ENCODE results near the gene GOLGA2.
"Not testable (repeated sequence)": the region's sequence is repeated elsewhere in the genome, so short reads cannot be mapped to it uniquely, and the experiment has no call there.

The GOLGA2 gene

DNA sequence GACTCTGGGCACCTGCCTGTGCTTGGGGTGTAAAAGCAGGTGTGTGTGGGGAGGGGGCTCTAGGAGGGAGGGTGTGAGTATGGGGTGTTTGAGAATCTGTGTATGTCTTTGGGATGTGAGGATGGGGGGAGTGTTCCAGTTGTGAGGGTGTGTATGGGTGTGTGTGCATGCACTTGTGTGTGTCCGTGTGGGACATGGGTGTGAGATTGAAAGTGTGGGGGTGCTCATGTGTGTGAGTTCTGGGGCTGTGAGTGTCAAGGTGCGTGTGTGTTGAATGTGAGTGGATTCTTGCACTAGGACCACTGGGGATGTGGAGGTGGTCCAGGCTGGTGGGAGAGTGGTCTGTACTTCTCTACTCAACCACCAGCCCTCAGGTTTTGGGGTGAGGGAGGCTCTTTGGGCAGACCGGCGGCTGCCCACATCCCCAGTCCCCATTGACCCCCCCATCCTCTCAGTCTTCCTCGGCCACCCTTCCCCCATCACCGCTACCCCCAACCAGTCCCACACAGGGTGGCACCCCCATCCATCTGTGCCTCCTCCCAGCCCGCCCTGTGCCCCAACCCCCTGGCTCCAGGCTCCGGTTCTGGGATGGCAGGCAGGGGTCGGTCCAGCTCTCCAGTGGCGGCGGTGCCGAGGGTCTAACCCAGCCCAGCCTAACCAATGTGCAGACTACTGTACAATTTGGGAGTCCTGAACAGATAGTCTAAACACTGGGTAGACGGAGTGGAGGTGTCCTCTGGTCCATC is 31.5 kb downstream of the GOLGA2 start:
- no peak for DNase-seq

- peak in 1 of 56 donors; percentile 17 for DNase-seq
These were observed 32.4 kb downstream of the GOLGA2 start for GRCh38 chr9:128243215-128244018.

- DNase-seq: no peak
These were observed 33.0 kb downstream of the GOLGA2 start for GRCh38 chr9:128242828-128243214.

DNA sequence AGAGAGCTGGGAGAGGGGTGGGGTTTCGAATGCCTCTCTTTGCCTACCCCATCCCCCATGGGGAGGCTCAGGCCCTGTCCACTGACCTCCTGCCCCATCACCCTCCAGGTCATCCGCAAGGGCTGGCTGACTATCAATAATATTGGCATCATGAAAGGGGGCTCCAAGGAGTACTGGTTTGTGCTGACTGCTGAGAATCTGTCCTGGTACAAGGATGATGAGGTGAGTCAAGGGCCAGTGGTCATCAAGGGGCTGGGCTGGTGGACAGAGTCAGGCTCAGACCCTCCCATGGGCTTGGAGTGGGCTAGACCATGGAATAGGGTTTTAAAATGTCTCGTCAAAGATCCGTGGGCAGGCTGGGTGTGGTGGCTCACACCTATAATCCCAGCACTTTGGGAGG is 33.7 kb downstream of the GOLGA2 start:
- DNase-seq: no peak

DNA sequence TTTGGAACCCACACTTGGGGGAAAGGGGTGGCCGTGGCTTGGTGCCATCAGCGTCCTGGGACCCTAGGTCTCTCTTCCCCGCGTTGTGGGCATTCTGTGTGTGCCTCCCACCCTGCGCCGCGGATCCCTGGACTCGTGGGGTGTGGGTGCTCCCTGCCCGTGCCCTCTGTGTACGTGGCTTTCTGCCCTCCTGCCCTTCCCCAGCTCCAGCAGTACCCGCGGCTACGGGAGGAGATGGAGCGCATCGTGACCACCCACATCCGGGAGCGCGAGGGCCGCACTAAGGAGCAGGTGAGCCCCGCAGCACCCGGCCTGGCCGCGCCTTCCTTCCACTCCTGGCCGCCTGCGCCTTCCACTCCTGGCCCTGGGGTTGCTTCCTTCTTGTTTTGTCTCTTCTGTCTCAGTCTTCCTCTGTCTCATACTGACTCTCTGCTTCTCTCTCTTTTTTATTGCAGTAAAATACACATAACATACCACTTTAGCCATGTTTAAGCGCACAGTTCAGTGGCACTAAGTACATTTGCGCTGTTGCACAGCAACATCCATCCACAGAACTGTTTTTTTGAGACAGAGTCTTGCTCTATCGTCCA is 41.9 kb downstream of the GOLGA2 start:
- no peak for DNase-seq

- DNase-seq: no peak
These were observed 43.0 kb downstream of the GOLGA2 start for GRCh38 chr9:128232528-128233428.

- DNase-seq: no peak
These were observed 43.9 kb downstream of the GOLGA2 start for GRCh38 chr9:128231638-128232527.

- not testable (repeated sequence) for DNase-seq
These were observed 44.9 kb downstream of the GOLGA2 start for GRCh38 chr9:128230897-128231296.

DNA sequence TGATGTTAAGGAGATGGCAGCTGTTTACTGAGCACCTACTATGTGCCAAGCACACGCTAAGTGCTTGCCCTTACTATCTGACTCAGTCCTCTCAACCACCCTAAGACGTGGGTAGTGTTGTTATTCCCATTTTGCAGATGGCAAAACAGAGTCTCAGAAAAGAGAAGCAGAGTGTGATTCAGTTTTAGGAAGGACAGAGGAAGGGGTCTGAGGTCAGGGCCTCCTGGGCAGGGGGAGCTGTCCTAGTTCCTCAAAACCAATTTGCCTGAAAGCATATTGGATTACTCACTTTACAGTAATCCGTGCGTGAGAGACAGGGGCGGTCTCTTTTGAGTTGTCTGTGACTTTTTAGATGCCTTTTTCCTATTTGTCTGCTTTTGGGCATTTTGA is 49.4 kb downstream of the GOLGA2 start:
- no peak for DNase-seq

GRCh38 chr9:128225770-128226411 is 49.9 kb downstream of the GOLGA2 start:
- peak in 3 of 56 donors; percentile 29 to 34 (median 31) for DNase-seq

- DNase-seq: no peak
These were observed 50.9 kb downstream of the GOLGA2 start for GRCh38 chr9:128224877-128225276.

- DNase-seq: no peak
These were observed 52.7 kb downstream of the GOLGA2 start for GRCh38 chr9:128222880-128223670.

DNA sequence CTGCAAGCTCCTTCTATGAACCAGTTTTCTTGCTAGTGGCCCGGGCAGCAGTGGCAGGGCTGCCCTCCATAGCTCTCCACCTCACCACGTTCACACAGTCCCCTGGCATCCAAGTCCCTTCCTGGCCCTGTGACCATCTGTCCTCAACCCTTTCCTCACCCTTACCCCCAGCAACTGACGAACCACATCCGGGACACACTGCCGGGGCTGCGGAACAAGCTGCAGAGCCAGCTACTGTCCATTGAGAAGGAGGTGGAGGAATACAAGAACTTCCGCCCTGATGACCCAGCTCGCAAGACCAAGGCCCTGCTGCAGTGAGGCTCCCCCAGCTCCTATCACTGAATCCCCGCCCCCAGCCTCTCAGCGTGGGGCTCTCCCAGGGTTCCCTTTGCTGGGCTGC is 53.8 kb downstream of the GOLGA2 start:
- DNase-seq: no peak

GRCh38 chr9:128219831-128220230 is 56.0 kb downstream of the GOLGA2 start:
- no peak for DNase-seq

- peak; percentile 21 to 90 (median 70) for DNase-seq
These were observed 57.1 kb downstream of the GOLGA2 start for GRCh38 chr9:128218518-128219389.

DNA sequence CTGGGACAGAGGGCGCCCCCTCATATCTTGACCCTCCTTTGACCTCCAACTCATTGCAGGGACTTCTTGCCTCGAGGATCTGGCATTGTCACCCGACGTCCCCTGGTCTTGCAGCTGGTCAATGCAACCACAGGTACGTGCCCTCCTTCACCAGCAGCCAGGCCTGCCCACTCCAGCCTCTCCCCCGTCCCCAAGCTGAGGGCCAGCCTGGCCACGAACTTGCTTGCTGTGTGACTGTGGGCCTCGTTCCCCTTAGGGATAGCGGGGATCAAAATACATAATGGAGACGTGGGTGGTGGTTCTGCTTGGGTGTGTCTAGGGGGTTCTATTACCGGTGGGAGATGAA is 57.7 kb downstream of the GOLGA2 start:
- no peak for DNase-seq

DNA sequence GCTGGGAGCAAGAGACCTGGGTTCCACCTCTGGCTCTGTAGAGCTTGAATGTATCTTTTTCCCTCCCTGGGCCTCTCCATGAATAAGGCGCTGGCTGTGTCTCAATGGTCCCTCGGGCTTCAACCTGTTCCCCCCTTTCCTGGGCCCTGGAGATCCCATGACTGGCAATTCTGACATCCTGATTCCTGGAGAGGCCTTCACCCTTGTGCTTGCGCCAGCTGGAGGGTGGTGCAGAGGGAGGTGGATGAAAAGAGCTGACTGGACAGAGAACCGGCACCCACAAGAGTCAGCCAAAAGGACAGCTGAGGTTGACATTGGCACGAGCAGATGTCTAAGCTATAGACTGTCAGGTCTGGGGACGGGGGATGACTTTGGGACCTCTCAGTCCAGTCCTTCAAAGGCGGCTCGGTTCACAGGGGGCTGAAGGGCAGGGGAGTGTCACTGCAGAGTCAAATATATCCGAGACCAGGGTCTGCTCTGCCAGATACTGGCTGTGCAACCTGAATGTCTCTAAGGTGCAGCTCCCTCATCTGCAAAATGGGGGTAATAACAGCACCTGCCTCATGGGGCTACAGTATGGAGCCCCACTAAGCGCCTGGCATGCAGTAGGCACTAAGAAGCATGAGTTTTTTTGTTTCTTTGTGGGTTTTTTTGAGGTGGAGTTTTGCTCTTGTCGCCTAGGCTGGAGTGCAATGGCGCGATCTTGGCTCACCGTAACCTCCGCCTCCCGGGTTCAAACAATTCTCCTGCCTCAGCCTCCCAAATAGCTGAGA is 58.8 kb downstream of the GOLGA2 start:
- no peak for DNase-seq

All from nucleus accumbens (tissue), 56 donors.